ENCODE data around the gene INPP5D.

The INPP5D gene

GRCh38 chr2:233178994-233179847 lies 119.1 kb downstream of the INPP5D start:
- no peaks in the 10 kb centered on the region for H3K36me3 ChIP-seq
- H3K9me3 ChIP-seq (ENCODE audit: severe bottlenecking): peaks cover 3% of the 10 kb centered on the region
- H3K4me3 ChIP-seq (ENCODE audit: low read depth, low read length): no peak overlapping the region
- H3K27ac ChIP-seq: no peak overlapping the region
- TF ChIP-seq CTCF (IDR thresholded peaks at IDR 0.05; ENCODE audit: low read depth, low read length): no peak
- DNase-seq: no peak
- H3K27me3 ChIP-seq (ENCODE audit: insufficient read depth, low read depth, severe bottlenecking): no peaks in the 10 kb centered on the region

GRCh38 chr2:233179848-233180366 lies 119.8 kb downstream of the INPP5D start:
- no peak for TF ChIP-seq CTCF (IDR thresholded peaks at IDR 0.05; ENCODE audit: low read depth, low read length)
- H3K27ac ChIP-seq: no peak overlapping the region
- H3K9me3 ChIP-seq (ENCODE audit: severe bottlenecking): peaks cover 3% of the 10 kb centered on the region
- no peaks in the 10 kb centered on the region for H3K36me3 ChIP-seq
- H3K4me3 ChIP-seq (ENCODE audit: low read depth, low read length): no peak overlapping the region
- H3K27me3 ChIP-seq (ENCODE audit: insufficient read depth, low read depth, severe bottlenecking): no peaks in the 10 kb centered on the region
- DNase-seq: no peak

GRCh38 chr2:233183869-233184418 lies 123.8 kb downstream of the INPP5D start:
- TF ChIP-seq CTCF (IDR thresholded peaks at IDR 0.05; ENCODE audit: low read depth, low read length): no peak
- no peak overlapping the region for H3K4me3 ChIP-seq (ENCODE audit: low read depth, low read length)
- no peak overlapping the region for H3K27ac ChIP-seq
- H3K9me3 ChIP-seq (ENCODE audit: severe bottlenecking): peaks cover 3% of the 10 kb centered on the region
- no peaks in the 10 kb centered on the region for H3K27me3 ChIP-seq (ENCODE audit: insufficient read depth, low read depth, severe bottlenecking)
- no peak for DNase-seq
- peaks cover 3% of the 10 kb centered on the region; the same call in 1 of the 2 replicates for H3K36me3 ChIP-seq

GRCh38 chr2:233184669-233185068 lies 124.5 kb downstream of the INPP5D start:
- peaks cover 3% of the 10 kb centered on the region for H3K9me3 ChIP-seq (ENCODE audit: severe bottlenecking)
- H3K27ac ChIP-seq: no peak overlapping the region
- TF ChIP-seq CTCF (IDR thresholded peaks at IDR 0.05; ENCODE audit: low read depth, low read length): no peak
- peaks cover 3% of the 10 kb centered on the region; the same call in 1 of the 2 replicates for H3K36me3 ChIP-seq
- no peak for DNase-seq
- H3K4me3 ChIP-seq (ENCODE audit: low read depth, low read length): no peak overlapping the region
- H3K27me3 ChIP-seq (ENCODE audit: insufficient read depth, low read depth, severe bottlenecking): no peaks in the 10 kb centered on the region

GRCh38 chr2:233185330-233185729 lies 125.2 kb downstream of the INPP5D start:
- Histone ChIP-seq H3K36me3 (peaks cover 3% of the 10 kb centered on the region; the same call in 1 of the 2 replicates), H3K9me3 (ENCODE audit: severe bottlenecking) (no peaks in the 10 kb centered on the region), H3K27me3 (ENCODE audit: insufficient read depth, low read depth, severe bottlenecking) (no peaks in the 10 kb centered on the region), H3K27ac (no peak overlapping the region), H3K4me3 (ENCODE audit: low read depth, low read length) (no peak overlapping the region)
- DNase-seq: no peak
- no peak for TF ChIP-seq CTCF (IDR thresholded peaks at IDR 0.05; ENCODE audit: low read depth, low read length)

All from WERI-Rb-1 (cell line).